Thymus (tissue), 11 donors: ENCODE measurements around the gene ASPN. TPM values are rescaled to one million over a fixed set of nuclear protein-coding genes. Genes with fewer than 3 reads are reported as not detected.

ENCODE experiments used
- DNase-seq, 9 donors: peaks; one replicate each; pipeline ENCODE4 v3.0.0-alpha.2; 2013; ENCODE audit warnings: low spot score in 9 of 9, low read depth in 6 of 9, missing footprints in 1 of 9
- H3K27ac ChIP-seq, 2 donors: one replicate each; pipeline ENCODE4 v1.5.1; 2013; ENCODE audit warnings: control low read depth in 1 of 2, low read depth in 1 of 2, low read length in 1 of 2, mild to moderate bottlenecking in 1 of 2, moderate library complexity in 1 of 2
- H3K27me3 ChIP-seq, 2 donors: one replicate each; pipeline ENCODE4 v1.5.1; 2013; ENCODE audit warnings: low read length in 1 of 2; ENCODE audit not compliant: control insufficient read depth in 2 of 2, insufficient read depth in 1 of 2
- H3K36me3 ChIP-seq, 2 donors: one replicate each; pipeline ENCODE4 v1.5.1; 2013; ENCODE audit warnings: low read length in 1 of 2, mild to moderate bottlenecking in 1 of 2, moderate library complexity in 1 of 2; ENCODE audit not compliant: control insufficient read depth in 2 of 2, insufficient read depth in 2 of 2
- H3K4me1 ChIP-seq, 2 donors: one replicate each; pipeline ENCODE4 v1.5.1; 2013; ENCODE audit warnings: low read length in 2 of 2; ENCODE audit not compliant: control insufficient read depth in 2 of 2, insufficient read depth in 2 of 2
- H3K4me3 ChIP-seq, 2 donors: one replicate each; pipeline ENCODE4 v1.5.1; 2013; ENCODE audit warnings: low read length in 2 of 2, control low read depth in 1 of 2, mild to moderate bottlenecking in 1 of 2
- H3K9me3 ChIP-seq, 2 donors: one replicate each; pipeline ENCODE4 v1.5.1; 2013; ENCODE audit warnings: low read length in 1 of 2, mild to moderate bottlenecking in 1 of 2; ENCODE audit not compliant: control insufficient read depth in 2 of 2, insufficient read depth in 1 of 2
- WGBS: extraction: QIAGEN DNeasy Blood & Tissue Kit; methylation state at CpG from one replicate; pipeline ENCODE4 v1.1.7; 2013; 5-methylcytosine and 5-hydroxymethylcytosine counted together
- polyA plus RNA-seq: library from polyadenylated mRNA; stranded (reverse); fragments of 200-250 nt; gene quantifications from one replicate; pipeline ENCODE4 v1.2.3, GENCODE V29; 2013
- total RNA-seq: library from RNA; stranded (reverse); fragments of 120-200 nt; gene quantifications from one replicate; pipeline ENCODE4 v1.2.4, GENCODE V29; 2013
- donor health status: healthy.

Gene ASPN
- total and polyA plus RNA-seq, 2 donors = 3.9 to 9.8 TPM

DNA sequence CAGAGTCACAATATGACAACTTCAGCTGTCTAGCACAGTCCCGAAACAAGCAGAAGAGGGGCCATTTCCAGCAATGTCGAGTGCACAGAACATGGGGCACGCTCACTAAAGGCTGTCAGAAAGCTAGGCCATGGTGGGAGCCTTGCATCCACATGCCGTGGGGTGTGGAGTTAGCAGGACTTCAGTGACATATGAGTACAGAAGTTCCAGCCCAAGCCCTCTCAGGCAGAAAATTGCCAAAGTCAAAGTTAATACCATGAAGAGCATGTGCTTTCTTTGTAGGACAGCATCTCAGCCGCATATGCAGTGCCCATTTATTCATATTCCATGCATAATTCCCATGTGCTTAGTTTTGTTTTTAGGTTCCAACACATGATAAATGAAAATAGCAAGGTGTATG lies 26.7 kb upstream of the ASPN start:
- Histone ChIP-seq H3K27ac (no peak overlapping the region), H3K4me1 (peaks cover 0 to 2% of the 10 kb centered on the region in 2 donors), H3K9me3 (no peaks in the 10 kb centered on the region), H3K4me3 (no peak overlapping the region), H3K27me3 (no peaks in the 10 kb centered on the region), H3K36me3 (no peaks in the 10 kb centered on the region)
- whole genome bisulfite sequencing = 98% methylated on average over 5 of the region's 5 CpGs
- no peak for DNase-seq

DNA sequence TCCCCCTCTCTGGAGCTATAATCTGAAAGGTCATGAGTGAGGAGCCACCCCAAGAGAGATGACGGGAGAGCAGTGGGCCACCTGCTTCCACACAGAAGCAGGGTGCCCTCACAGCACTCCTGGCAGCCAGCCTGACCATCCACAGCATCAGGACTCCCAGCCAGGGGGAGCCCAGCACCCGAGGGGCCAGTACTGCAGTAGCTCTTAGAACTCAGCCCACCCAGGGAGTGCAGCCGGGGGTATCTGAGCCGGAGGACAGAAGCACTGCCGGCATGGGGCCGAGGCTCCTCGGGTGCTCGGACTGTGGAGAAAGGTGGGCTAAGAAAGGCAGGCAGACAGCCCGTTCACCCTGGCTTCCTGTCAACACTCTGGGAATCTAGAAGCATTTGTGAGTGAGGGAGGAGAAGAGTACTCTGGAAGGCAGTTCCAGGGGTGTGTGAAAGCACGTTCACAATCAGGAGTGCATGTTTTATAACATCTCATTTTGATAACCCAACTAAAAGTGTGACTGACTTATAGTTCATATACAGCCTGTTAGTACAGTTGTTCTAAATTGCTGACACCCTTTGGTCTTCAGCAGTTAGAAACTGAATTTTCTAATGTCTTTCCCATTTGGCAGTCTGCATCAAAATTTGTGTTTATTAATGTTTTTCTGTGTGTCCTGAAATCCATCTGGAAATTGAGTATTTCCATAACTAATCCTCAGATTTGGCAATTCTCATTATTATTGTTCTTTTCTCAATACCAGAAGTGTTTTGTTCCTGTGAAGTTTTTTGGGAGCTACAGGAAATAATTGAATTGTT lies 25.9 kb upstream of the ASPN start:
- no peak overlapping the region for H3K27ac ChIP-seq
- no peaks in the 10 kb centered on the region for H3K36me3 ChIP-seq
- DNase-seq = no peak
- H3K4me3 ChIP-seq = no peak overlapping the region
- H3K9me3 ChIP-seq = no peaks in the 10 kb centered on the region
- no peaks in the 10 kb centered on the region for H3K27me3 ChIP-seq
- WGBS = 94% methylated on average over 10 of the region's 10 CpGs
- peaks cover 0 to 2% of the 10 kb centered on the region in 2 donors for H3K4me1 ChIP-seq

DNA sequence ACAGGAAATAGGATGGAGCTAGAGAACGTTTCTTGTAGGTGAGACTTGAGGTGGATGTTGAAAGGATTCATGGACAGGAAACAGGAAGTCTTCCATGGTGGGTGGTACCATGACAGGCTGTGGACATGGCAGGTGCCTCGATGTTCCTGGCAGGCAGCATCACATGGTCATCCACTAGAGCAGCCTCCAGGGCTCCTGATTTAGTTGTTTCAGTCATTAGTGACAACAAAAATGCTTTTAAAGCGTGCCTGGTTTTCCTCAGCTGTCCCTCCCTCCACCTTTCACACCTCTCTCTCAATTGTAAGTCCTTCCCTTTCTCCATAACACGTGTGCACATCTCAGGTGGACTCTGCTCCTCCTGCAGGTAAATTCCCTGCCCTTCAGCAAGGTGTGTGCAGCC lies 25.2 kb upstream of the ASPN start:
- H3K27me3 ChIP-seq = no peaks in the 10 kb centered on the region
- no peak overlapping the region for H3K4me3 ChIP-seq
- peaks cover 0 to 2% of the 10 kb centered on the region in 2 donors for H3K4me1 ChIP-seq
- DNase-seq = no peak
- no peaks in the 10 kb centered on the region for H3K36me3 ChIP-seq
- no peaks in the 10 kb centered on the region for H3K9me3 ChIP-seq
- no peak overlapping the region for H3K27ac ChIP-seq
- 76% methylated on average over 4 of the region's 4 CpGs for WGBS

DNA sequence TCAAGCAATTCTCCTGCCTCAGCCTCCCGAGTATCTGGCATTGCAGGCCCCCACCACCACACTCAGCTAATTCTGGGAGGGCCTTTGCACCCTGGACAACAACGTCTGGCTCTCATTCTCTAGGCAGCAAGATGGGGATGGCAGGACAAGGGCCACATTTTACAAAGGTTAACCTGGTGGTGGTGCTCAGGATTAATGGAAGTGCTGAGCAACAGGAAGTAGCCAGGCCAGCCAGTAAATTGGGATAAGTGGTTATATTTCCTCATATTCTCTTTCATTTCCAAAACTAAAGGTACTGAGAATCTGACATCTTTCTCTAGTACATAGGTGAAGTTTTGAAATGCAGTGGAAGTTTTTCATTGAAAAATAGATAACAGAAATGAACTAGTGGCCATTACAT lies 24.7 kb upstream of the ASPN start:
- DNase-seq = no peak
- H3K4me3 ChIP-seq = no peak overlapping the region
- H3K27ac ChIP-seq = no peak overlapping the region
- peaks cover 0 to 2% of the 10 kb centered on the region in 2 donors for H3K4me1 ChIP-seq
- H3K9me3 ChIP-seq = no peaks in the 10 kb centered on the region
- H3K36me3 ChIP-seq = no peaks in the 10 kb centered on the region
- no peaks in the 10 kb centered on the region for H3K27me3 ChIP-seq
- WGBS = 98% methylated on average over 2 of the region's 2 CpGs

DNA sequence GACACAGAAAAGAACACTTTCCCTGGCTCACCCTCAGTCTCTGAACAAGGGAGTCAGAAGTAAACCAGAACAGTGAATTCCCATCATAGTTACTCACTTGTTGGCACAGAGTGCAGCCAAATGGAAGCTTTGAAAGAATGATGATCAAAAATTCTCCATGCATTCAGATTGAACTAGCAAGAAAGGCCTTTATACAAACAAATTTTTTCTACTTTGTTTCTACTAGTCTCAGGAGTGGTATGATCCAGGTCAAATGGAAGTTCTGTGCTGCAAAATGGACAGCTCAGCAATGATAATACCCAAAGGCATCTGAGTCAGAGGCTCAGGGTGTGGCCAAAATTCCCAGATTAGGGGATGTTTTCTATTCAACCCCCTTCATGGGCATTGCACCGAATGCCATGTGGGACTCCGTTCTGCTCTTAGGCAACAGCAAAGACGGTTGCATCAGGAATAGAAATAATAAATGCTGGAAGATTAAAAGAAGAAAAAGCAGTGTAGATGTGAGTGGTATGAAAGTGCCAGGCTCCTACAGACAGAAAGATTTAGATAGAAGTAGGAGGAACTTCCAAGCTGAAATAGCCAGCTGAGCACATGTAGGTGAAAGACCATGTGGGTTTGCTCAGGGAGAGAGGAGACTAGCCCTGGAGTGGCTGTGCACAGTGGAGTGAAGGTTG lies 24.0 kb upstream of the ASPN start:
- Histone ChIP-seq H3K9me3 (no peaks in the 10 kb centered on the region), H3K27ac (no peak overlapping the region), H3K4me3 (no peak overlapping the region), H3K36me3 (no peaks in the 10 kb centered on the region), H3K4me1 (peaks cover 0 to 2% of the 10 kb centered on the region in 2 donors), H3K27me3 (no peaks in the 10 kb centered on the region)
- WGBS = 93% methylated on average over 3 of the region's 3 CpGs
- DNase-seq = no peak

DNA sequence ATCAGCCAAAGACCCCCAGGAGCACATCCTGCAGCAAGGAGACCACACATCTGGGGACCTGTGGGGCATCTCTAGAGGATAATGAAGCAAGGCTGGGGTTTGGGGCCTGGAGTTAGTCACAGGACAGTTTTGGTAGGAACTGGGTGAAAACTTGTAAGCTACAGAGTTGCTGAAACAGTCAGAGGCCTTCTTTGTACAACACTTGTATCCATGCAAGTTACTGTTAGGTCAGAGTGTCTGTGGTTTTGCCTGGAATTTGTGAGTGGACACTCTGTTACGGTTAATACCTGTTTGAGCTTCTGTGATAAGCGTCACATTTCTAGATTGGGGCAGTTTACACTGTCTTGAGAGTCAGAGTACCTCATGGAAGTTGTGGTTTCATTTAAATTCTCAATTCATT lies 22.6 kb upstream of the ASPN start:
- no peaks in the 10 kb centered on the region for H3K27me3 ChIP-seq
- DNase-seq = no peak
- no peaks in the 10 kb centered on the region for H3K36me3 ChIP-seq
- no peaks in the 10 kb centered on the region for H3K9me3 ChIP-seq
- 96% methylated on average over 2 of the region's 2 CpGs for WGBS
- no peak overlapping the region for H3K4me3 ChIP-seq
- peaks cover 0 to 2% of the 10 kb centered on the region in 2 donors for H3K4me1 ChIP-seq
- no peak overlapping the region for H3K27ac ChIP-seq

DNA sequence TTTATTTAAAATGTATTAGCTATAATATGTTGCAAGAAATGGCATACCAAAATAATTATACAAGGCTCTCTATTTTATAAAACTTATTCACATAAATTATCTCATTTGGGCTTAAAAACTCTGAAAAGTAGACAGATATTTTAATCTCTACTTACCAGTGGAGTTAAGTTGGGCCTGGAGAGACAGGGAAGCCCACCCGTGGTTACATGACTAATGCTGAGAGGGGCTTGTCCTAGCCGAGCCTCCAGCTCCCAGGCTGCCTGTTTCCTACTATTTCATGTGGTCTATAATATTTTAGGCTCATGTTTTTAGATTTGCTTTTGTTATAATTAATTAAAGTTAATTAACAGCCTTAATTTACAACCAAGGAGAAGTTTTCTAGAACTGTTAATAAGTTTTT lies 20.9 kb upstream of the ASPN start:
- no peak for DNase-seq
- Histone ChIP-seq H3K27me3 (no peaks in the 10 kb centered on the region), H3K9me3 (no peaks in the 10 kb centered on the region), H3K4me1 (peaks cover 0 to 2% of the 10 kb centered on the region in 2 donors), H3K4me3 (no peak overlapping the region), H3K27ac (no peak overlapping the region), H3K36me3 (no peaks in the 10 kb centered on the region)
- 85% methylated on average over 2 of the region's 2 CpGs for WGBS

DNA sequence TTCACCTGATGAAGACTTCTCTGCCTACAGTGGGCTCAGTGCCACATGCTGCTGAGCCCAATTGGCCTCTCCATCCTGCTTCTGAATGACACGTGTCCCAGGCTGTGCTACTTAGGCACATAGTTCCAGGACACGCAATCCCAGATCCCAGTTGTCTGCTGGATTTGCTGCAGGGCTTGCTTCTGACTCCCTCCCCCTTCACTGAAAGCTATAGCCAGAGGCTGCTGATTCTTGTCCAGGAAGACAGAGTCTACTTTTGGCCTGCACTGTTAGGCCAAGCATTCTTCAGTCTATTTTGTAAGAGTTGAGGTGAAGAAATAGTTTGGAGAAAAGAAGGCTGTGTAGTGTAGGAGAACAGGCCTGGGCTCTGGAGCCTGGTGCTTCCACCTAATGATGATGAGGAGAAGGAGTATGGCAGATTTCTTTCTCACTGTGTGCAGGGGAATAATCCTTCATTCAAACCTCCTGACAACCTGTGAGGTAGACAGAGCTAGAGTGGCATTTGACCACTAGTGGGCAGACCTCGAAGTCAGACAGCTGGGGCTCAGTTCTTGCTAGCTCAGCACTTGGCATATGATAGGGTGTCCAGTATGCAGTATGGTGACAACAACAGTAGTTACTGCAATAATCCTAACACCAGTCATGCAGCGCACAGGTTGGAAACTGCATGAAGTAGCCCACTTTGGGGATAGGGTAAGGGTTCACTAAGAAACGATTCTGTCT lies 19.5 kb upstream of the ASPN start:
- 87% methylated on average over 5 of the region's 5 CpGs for WGBS
- no peak overlapping the region for H3K27ac ChIP-seq
- no peaks in the 10 kb centered on the region for H3K9me3 ChIP-seq
- no peaks in the 10 kb centered on the region for H3K4me1 ChIP-seq
- H3K27me3 ChIP-seq = no peaks in the 10 kb centered on the region
- peak in 2 of 9 donors; percentile 9 to 16 for DNase-seq
- no peak overlapping the region for H3K4me3 ChIP-seq
- no peaks in the 10 kb centered on the region for H3K36me3 ChIP-seq

DNA sequence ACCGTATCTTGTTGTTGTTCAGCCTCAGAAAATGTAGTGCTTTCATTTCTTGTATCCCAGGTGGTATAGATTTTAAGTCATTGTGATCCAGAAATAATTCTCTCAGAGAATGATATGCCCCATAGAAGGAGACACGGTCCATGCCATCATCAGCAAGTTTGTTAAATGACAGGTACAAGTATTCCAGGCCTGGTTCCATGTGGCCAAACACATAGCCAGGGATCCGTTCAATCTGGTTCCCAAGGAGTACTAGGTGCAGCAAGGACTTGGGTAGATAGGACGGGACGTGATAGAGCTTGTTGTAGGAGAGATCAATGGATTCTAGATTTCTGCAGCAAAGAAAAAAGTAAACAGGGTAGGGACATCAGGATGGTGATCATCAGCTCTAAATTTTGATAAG lies 18.4 kb upstream of the ASPN start:
- DNase-seq = no peak
- Histone ChIP-seq H3K4me3 (no peak overlapping the region), H3K4me1 (no peaks in the 10 kb centered on the region), H3K36me3 (no peaks in the 10 kb centered on the region), H3K9me3 (no peaks in the 10 kb centered on the region), H3K27me3 (no peaks in the 10 kb centered on the region), H3K27ac (no peak overlapping the region)
- 99% methylated on average over 5 of the region's 5 CpGs for WGBS
